Hematopoietic multipotent progenitor cell treated with erythropoietin and hydrocortisone succinate and interleukin-3 and kit ligand, for 8 days (in vitro differentiated cells): ENCODE data around the gene INPP5F.
"Not testable (repeated sequence)": the region's sequence is repeated elsewhere in the genome, so short reads cannot be mapped to it uniquely, and the experiment has no call there.

Source experiments
- DNase-seq: peaks from one replicate; pipeline ENCODE4 v3.0.0-alpha.2; 2015

Gene INPP5F

GRCh38 chr10:119780879-119781480, 55.1 kb downstream of the INPP5F start:
- no peak for DNase-seq

- no peak for DNase-seq
These were observed 55.6 kb downstream of the INPP5F start for GRCh38 chr10:119781498-119781897.

DNA sequence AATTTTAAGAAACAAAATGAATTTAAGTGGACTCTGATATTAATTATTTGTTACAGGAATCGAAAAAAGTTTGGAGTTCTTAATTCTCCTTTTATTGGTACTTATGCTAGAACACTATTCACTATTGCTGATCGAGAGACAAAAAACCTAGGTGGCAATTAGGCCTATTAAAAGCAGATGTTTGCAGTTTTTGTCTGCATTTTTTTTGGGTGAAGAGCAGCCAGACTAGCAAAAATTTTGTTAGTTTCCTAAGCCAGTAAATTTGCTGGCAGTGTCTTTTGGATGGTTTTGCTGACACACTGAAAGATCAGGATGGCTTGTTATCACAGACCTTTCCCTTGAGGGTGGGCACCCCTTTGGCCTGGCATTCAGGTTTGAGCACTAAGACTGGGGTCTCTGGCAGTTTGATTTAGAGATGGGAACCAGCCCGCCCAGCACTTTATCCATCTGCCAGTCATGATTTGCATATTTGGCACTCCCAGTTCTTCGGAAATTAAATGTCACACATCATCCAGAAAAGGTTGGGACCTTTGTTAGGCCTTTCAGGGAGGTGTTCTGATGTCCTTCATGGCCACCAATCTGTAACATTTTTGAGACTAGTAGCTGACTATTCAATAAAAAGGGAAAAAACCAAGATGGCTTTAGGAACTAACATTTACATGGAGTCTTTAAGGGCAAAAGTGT, 57.3 kb downstream of the INPP5F start:
- DNase-seq: no peak

DNA sequence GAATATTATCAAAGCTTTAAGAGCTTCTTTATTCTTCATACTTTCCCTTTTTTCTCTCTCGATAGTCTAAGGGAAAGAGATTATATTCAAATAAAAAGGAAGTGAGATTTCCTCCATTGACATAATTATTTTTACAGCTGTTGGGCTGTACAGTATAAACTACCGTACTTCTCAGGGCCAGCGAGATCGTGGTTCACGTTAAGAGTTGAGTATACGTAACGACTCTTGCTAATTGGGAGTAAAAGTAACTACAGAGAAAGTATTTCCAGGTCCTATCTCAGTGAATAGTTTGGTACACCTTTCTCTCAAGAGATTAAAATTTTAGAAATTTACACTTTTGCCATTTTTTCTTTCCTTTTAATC, 57.8 kb downstream of the INPP5F start:
- no peak for DNase-seq

DNA sequence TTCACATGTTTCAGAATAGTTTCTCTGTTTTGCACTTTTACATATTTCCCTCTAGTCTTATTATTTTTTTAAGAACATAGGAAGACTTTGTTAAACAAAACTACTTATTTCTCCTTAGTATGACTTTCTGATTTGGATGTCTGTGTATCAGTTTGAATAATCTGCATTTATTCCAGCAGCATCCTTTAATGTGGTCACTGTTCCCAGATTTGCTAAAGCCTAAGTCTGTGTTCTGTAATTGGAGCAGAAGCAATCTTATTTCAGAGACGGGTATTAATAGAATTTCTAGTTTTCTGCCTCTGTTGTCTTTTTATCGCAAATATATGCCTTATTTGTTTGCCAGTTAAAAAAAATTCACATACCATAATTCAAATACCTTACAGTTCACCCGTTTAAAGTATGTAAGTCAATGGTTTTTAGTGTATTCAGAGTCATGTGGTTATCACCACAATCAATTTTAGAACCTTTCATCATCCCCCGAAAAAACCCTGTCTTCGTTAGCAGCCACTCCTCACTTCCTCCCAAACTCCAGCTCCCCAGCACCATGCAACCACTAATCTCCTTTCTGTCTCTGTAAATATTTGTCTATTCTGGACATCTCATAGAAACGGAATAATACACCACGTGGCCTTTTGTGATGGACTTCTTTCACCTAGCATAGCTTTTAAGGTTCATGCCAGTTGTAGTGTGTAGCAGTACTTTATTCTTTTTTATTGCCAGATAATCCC, 58.7 kb downstream of the INPP5F start:
- DNase-seq: peak; percentile 41

DNA sequence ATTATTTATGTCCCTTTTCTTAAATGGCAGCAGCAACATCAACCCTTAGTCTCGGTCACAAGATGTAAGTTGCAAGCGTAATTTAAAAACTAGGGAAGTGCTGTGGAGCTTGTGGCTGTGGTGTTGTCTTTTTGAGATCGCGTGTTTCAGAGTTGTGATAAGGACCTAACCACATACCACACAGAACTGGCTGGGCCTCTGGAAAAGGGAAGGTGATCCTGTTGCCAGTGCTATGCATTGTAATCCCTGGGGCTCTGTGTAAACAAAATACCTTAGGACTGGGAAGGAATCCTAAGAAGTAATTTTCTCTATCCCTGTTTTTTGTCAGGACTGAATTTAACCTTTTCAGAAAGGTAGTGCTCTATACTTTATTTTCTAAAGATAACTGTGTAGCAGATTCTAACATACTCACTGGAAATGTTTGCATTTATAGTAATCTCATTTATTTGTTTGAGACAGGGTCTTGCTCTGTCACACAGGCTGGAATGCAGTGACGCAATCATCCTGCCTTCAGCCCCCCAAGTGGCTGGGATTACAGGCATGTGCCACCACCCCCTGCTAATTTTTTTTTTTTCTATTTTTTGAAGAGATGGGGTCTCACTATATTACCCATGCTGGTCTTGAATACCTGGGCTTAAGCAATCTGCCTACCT, 60.4 kb downstream of the INPP5F start:
- peak; percentile 81 for DNase-seq

GRCh38 chr10:119795101-119795500, 69.3 kb downstream of the INPP5F start:
- DNase-seq: not testable (repeated sequence)

GRCh38 chr10:119796039-119796438, 70.2 kb downstream of the INPP5F start:
- DNase-seq: no peak

DNA sequence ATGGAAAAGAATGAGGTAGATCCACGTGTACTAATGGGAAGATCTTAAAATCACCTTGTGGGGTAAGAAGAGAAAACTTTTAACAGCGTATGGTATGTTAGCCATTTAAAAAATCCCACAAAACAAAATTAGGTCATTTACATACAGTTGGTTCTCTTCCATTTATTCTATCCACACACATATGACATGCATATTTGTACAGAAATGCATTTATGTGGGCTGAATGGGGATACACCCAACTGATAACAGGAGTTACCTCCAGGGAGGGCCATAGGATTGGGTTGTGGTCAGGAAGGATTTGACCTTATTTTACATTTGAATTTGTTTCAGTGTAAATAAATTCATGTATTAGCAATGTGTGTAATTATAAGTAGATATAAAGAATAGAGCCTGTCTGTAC, 75.3 kb downstream of the INPP5F start:
- DNase-seq: peak; percentile 16

DNA sequence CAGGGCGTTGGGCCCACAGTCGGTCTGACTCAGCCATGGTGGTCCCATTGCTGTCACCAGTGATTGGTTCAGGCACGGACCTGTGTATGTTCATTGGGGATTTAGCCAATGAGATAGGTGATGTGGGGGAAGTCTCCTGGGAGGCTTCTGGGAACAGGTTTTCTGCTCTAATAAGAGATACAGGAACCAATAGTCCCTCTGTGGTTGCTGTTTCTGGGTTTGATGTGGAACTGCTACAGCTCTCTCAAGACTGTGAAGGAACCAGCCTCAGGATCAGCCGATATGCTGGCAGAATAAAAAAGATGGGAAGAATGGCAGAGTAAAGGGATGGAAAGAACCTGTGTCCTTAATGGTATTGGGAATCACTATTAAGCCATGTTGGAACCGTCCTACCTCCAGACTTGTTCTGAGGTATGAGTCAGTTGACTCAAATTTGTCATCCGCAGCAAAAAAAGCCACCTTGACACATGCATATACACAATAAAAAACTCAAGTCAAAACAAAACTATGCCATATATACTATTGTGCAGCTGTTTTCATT, 76.2 kb downstream of the INPP5F start:
- DNase-seq: no peak

GRCh38 chr10:119803264-119803663, 77.4 kb downstream of the INPP5F start:
- DNase-seq: no peak

- no peak for DNase-seq
These were observed 79.9 kb downstream of the INPP5F start for GRCh38 chr10:119805702-119806230.

DNA sequence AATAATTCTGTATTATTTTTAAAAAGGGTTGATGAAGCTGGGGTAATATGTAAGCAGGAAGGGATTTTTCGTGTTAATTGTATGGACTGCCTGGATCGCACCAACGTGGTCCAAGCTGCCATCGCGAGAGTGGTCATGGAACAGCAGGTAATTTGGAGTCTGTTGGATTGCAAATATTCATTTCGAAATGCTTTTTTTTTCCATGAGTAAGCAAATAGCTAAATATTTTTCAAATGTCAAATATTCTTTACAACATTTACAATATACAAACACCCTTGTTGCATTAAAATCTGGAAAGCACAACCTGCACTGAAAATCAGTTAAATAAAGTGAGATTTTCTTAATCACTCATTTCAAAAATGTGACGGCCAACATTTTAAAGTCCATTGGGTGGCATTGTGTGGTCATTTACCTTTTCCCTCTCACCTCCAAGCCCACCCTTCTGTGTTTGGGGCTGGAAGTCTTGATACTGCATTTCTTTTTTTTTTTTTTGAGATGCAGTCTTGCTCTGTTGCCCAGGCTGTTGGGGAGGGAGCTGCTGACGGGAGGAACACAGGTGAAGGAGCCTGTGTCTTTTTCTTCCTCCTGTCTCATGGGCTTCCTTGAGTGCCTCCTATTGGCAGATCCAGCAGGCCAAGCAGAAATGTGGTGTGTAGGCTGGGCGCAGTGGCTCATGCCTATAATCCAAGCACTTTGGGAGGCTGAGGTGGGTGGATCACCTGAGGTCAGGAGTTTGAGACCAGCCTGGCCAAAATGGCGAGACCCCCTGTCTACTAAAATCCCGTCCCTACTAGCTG, 80.7 kb downstream of the INPP5F start:
- no peak for DNase-seq

DNA sequence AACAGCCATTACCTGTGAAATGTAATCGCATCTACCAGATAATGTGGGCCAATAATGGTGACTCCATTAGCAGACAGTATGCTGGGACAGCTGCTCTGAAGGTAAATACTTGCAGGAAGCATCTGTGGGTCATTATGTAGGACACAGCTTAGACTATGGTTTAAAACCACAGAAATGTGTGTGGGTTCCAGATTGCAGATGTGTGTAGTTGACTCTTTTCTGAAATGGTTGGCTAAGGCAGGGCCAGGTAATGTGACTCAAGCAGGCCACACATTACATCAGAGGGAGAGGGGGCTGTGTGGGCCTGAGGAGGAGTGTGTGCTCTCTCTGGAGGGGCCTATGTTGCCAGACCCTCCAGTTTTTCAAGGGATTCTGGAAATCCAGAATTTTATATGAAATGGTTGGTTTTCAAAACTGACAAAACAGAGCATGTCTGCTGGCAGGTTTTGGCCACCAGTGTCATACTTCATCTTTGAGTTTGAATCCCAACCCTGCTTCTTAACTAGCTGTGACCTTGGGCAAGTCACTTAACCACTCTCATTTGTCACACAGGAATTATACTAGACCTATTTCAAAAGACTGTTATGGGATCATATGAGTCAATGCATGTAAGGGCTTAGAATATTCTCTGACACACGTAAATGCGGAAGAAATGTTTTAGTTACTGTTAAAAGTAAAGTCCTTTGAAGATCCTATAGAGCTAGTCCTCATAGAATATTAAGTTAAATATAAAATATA, 82.3 kb downstream of the INPP5F start:
- DNase-seq: no peak

DNA sequence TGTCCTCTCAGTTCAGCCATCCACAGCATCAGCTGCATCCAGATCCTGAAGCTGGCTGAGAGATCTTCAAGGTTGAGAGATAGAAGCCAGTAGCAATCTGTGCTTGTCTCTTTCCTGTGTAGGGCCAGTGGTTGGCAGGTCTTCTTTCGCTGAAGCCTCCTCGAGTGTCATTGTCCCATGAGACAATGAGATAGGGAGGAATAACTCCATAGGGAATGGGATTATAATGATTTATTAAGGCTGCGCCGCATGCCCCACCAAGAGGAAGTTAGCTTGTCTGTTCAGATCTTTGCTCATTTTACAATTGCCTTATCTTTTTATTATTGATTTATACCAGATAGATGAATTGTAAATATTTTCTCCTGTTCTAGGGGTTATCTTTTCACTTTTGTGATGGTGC, 85.3 kb downstream of the INPP5F start:
- no peak for DNase-seq

DNA sequence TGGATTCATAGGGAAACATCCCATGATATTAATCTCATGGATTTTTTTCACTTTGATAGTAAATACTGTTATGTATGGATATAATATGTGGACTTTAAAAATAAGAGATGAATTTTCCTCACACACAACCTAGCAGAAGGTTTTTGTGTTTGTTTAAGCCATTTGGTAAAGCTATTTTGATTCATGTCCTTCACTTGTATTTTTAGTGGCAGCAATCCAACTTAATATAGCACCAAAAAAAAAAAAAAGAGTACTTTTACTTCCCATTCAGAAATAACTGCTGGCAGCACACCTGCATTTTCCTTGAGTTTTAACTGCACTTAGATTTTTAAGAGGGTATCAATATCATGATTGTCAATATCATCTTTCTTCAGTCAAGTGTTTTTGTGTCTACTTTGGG, 86.8 kb downstream of the INPP5F start:
- DNase-seq: no peak

DNA sequence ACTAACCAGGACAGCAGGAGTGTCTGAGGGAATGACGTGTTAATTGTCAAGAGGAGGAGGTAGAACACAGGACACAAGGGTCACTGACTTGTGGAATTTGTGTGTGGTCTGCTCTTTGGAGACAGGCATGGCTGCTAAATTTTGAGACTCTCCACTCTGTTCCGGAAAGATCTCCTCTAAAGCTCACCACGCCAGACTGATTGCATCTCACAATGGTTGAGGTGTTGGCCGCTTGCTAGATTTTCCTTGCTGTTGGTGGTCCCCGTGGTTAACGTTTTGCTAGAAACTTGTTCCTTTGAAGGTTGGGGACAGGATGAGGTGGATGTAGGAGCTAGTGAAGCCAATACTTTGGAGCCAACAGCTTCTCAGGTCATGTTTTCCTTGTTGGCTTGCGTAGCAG, 89.8 kb downstream of the INPP5F start:
- DNase-seq: no peak

- peak; percentile 50 for DNase-seq
These were observed 92.4 kb downstream of the INPP5F start for GRCh38 chr10:119817991-119818888.

DNA sequence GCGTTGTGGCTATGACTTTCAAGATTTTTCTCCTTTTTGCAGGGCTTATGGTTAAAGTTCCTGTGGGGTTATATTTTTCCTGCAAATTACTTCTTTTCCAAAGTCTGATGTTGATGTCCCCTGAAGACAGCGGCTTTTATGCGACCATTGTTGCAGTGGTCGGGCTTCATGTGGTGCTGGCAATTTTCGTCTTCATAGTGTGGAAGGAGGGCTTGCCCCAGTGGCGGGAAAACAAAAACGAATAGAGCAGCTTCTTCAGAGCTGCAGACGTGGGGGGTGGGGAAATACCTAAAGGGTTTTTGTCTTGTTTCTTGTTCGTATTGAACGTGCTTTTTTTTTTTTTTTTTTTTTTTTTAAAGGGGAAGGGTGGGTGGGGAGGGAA, 93.0 kb downstream of the INPP5F start:
- DNase-seq: no peak

DNA sequence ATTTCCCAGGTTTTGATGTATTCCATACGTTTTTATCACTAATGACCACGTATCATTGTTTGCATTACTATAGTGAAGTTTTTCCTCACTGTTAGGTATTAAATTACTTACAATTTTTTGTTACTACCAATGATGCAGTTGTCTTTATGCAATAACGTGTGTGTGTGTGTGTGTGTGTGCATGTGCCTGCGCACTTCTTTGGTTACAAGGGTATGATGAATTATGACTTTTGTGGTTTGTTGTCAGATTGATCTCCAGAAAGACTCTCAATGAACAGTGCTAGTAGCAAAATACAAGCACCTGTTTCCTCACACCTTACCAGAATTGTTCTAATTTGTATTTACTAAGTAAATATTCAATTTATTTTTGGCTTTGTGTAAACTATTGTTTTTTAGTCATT, 95.3 kb downstream of the INPP5F start:
- DNase-seq: no peak

DNA sequence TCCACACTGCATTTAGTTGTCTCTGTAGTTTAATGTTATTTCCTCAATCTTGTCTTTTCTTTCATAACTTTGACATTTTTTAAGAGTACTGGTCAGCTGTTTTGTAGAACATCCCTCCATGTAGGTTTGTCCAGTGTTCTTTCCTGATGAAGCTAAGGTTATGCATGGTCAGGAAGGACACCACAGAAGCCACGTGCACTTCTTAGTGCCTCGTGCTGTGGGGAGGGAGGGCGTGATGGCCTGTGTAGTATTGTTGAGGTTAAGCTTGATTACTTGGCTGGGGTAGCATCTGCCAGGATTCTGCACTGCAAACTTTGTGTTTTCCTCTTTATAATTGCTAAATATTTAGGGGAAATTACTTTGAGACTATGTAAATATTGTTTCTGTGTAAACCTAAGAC, 98.4 kb downstream of the INPP5F start:
- no peak for DNase-seq
